IPS-18c (cell line): ENCODE results near the gene NSUN2.
"Not testable (repeated sequence)": the region's sequence is repeated elsewhere in the genome, so short reads cannot be mapped to it uniquely, and the experiment has no call there.

Experiments used
- H3K4me3 ChIP-seq: 2 replicates; pipeline ENCODE4 v1.7.0; 2013; ENCODE audit warnings: low read depth, mild to moderate bottlenecking, low read length, moderate library complexity; ENCODE audit not compliant: insufficient read depth
- H3K9me3 ChIP-seq: one replicate; pipeline ENCODE4 v1.6.1; 2013; ENCODE audit warnings: mild to moderate bottlenecking, low read length, moderate library complexity; ENCODE audit not compliant: control insufficient read depth, insufficient read depth

The NSUN2 gene

GRCh38 chr5:6652025-6652424 is 19.2 kb upstream of the NSUN2 start:
- Histone ChIP-seq H3K9me3 (no peaks in the 10 kb centered on the region), H3K4me3 (no peak overlapping the region)

DNA sequence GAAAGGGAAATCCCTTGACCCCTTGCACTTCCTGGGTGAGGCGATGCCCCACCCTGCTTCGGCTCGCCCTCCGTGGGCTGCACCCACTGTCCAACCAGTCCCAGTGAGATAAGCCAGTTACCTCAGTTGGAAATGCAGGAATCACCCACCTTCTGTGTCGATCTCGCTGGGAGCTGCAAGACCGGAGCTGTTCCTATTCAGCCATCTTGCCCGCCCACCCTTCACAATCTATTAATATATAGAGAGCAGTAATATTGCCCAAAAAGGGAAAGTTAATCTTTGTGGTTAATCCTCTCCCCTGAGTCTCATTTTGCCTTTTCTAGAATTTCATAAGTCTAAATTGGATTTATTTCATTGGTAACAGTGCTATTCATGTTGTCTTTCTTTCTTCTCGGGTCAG is 16.8 kb upstream of the NSUN2 start:
- no peak overlapping the region for H3K4me3 ChIP-seq
- no peaks in the 10 kb centered on the region for H3K9me3 ChIP-seq

DNA sequence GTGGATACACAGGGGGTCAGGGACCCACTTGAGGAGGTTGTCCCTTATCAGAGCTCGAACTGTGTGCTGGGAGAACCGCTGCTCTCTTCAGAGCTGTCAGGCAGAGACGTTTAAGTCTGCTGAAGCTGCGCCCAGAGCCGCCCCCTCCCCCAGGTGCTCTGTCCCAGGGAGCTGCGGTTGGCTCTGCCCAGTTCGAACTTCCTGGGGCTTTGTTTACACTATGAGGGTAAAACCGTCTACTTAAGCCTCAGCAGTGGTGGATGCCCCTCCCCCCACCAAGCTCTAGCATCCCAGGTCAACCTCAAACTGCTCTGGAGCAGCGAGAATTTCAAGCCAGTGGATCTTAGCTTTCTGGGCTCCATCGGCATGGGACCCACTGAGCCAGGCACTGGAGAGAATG is 16.3 kb upstream of the NSUN2 start:
- Histone ChIP-seq H3K4me3 (no peak overlapping the region; the same call in 1 of the 2 replicates), H3K9me3 (no peaks in the 10 kb centered on the region)

GRCh38 chr5:6645571-6646362 is 12.9 kb upstream of the NSUN2 start:
- H3K4me3 ChIP-seq, H3K9me3 ChIP-seq: not testable (repeated sequence)

GRCh38 chr5:6644794-6645241 is 12.0 kb upstream of the NSUN2 start:
- H3K4me3 ChIP-seq: no peak overlapping the region
- no peaks in the 10 kb centered on the region for H3K9me3 ChIP-seq

DNA sequence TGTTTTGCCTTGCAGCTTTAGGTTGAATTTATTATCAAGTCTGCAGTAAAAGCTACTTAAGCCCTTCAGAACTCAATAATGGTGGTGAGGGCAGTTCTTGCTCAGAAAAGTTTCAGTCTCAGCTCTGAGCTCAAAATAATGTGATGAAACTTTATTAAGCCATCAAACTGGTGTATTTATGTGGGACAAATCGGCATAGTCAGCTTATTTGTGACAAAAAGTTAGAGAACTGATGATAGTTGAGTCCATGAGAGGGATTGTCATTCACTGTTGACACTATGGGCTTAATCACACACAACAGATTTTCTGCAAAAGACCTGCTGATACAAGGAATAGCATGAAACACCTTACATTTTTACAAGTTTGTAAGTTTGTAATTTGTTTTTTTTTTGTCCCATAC is 9.8 kb upstream of the NSUN2 start:
- Histone ChIP-seq H3K4me3 (no peak overlapping the region), H3K9me3 (no peaks in the 10 kb centered on the region)

GRCh38 chr5:6638236-6638635 is 5.4 kb upstream of the NSUN2 start:
- no peak overlapping the region for H3K4me3 ChIP-seq

GRCh38 chr5:6637590-6637989 is 4.7 kb upstream of the NSUN2 start:
- Histone ChIP-seq H3K9me3 (no peaks in the 10 kb centered on the region), H3K4me3 (no peak overlapping the region)

More at GRCh38 chr5:6638236-6638635, 5.4 kb upstream of the NSUN2 start:
- H3K9me3 ChIP-seq: no peaks in the 10 kb centered on the region

- H3K4me3 ChIP-seq: no peak overlapping the region
- H3K9me3 ChIP-seq: no peaks in the 10 kb centered on the region
Measured at GRCh38 chr5:6637022-6637421, 4.2 kb upstream of the NSUN2 start.

GRCh38 chr5:6636293-6636692 is 3.4 kb upstream of the NSUN2 start:
- Histone ChIP-seq H3K4me3 (no peak overlapping the region), H3K9me3 (no peaks in the 10 kb centered on the region)

- H3K9me3 ChIP-seq: no peaks in the 10 kb centered on the region
- H3K4me3 ChIP-seq: peak overlapping the region; percentile 65; the same call in 1 of the 2 replicates
Measured at GRCh38 chr5:6634788-6635430, 2.1 kb upstream of the NSUN2 start.

DNA sequence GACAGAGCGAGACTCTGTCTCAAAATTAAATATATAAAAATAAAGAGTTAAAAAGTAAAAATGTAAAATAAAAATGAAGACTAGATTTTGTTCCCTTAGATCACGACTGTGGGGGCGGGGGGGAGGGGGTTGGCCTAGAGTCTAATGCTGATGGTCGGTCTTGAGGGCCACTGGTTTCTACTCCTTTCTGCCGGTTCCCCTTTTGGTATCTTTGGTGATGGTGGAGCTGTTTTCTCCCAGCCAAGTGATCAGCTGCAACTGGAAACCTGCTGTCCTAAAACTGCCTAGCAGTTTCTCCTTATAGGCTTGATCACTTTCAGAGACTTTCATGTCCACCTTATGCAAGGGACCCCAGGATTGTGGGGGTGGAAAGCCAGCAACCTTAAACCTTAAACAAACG is 1.5 kb upstream of the NSUN2 start:
- Histone ChIP-seq H3K9me3 (no peaks in the 10 kb centered on the region), H3K4me3 (peak overlapping the region; percentile 65)

- H3K9me3 ChIP-seq: no peaks in the 10 kb centered on the region
- H3K4me3 ChIP-seq: peak overlapping the region; percentile 65
Measured at GRCh38 chr5:6633469-6634245, 813 bp upstream of the NSUN2 start.

DNA sequence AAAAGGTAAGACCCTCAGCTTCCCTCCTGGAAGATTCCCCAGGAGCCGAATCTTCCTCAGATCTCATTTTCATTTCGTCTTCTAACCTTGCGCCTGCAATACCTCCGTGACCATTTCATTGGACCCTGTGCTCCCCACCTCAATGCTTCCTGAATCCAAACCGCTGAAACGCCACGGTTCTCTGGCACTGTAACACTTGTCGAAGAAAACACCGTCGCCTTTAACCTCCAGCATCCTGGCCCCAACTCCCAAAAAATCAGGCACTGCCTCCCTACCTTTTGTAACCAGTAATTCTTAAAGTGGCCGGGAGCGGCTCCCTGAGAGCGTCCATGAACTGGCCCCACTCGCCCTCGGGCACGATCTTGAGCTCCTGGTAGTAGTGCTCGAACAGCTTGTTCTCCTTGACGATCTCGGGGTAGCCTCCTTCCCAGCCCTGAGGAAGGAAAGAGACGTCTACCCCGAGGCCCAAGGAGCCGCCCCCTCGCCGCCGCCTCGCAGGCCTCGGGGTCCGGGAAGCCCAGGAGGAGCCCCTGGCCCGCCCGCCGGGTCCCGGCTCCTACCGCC is 438 bp downstream of the NSUN2 start:
- Histone ChIP-seq H3K9me3 (no peaks in the 10 kb centered on the region), H3K4me3 (peak overlapping the region; percentile 65)

DNA sequence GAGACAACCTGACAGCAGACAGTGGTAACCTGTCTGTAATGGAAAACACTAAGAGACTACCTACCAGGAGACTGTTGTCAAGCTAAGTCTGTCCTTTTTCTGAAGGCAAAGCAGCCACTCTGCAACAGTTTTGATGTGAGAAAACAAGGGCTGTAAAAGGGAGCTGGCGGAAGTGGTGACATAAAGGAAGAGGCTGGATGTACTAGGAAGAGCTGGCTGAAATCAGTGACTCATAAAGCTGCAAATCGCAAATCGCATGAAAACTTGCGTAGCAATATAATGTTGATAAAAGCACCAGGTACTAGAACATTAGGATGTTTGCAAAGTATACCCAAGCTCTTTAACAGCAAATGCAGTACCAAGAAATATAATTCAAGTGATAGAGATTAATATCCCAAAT is 1.4 kb downstream of the NSUN2 start:
- 0 out of 2 replicates have a peak overlapping the region, but pooled peaks have one; percentile 2 for H3K4me3 ChIP-seq

GRCh38 chr5:6626508-6626907 is 6.3 kb downstream of the NSUN2 start:
- no peak overlapping the region for H3K4me3 ChIP-seq
- H3K9me3 ChIP-seq: no peaks in the 10 kb centered on the region

More for the DNA sequence above, 1.4 kb downstream of the NSUN2 start:
- no peaks in the 10 kb centered on the region for H3K9me3 ChIP-seq

GRCh38 chr5:6623941-6624340 is 8.9 kb downstream of the NSUN2 start:
- Histone ChIP-seq H3K9me3 (no peaks in the 10 kb centered on the region), H3K4me3 (no peak overlapping the region)
